GM19043 (cell line): Measurements from ENCODE around the gene TFAP2E.

ENCODE experiments used
- ATAC-seq: cut with Tn5 transposase; IDR thresholded peaks from one replicate; pipeline ENCODE4 v1.9.1; 2021; ENCODE audit warnings: low read depth; ENCODE audit not compliant: unreplicated experiment

The TFAP2E gene

DNA sequence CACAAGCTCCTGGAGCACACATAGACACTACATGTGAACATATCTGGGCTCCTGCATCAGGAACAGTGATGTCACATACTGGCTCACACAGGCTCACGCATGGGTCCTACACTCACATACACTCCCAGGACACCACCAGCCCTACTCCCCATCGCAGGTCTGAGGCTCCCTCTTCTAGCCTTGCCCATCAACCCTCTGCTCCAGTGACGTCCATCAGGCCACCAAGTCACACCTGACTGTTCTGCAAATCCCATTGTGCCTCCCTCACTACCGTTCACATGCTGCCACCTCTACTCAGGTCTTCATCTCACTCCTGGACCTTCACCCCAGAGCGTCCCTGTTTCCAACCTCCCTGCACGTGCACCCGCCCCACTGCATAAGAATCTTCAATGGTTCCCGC is 18.1 kb downstream of the TFAP2E start:
- no peak for ATAC-seq

DNA sequence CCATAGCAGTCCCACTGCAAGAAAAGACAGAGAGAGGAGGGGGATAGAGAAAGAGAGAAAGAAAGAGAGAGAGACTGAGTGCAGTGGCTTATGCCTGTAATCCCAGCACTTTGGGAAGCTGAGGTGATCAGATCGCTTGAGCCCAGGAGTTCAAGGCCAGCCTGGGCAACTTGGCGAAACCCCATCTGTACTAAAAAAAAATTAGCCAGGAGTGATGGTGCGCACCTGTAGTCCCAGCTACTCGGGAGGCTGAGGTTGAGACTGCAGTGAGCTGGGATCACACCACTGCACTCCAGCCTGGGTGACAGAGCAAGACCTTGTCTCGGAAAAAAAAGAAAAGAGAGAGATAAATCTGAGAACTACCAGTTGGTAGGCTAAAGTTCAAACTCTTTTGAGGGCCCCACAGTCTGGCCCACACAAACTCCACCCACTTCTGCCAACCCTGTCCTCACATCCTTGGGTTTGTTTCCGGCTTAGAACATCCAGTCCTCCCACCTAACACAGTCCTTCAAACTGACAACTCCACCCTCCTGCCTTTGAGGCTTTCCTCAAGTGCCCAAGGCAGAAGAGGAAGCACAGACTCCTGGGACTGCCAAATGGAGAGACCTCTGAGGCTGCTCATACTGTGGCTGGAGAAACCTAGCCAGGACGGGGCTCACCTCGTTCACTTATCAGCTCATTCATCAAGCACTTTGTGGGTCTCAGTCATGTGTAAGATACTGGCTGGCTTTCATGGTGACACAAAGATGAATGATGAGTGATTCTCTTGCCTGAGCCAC is 20.1 kb downstream of the TFAP2E start:
- no peak for ATAC-seq

DNA sequence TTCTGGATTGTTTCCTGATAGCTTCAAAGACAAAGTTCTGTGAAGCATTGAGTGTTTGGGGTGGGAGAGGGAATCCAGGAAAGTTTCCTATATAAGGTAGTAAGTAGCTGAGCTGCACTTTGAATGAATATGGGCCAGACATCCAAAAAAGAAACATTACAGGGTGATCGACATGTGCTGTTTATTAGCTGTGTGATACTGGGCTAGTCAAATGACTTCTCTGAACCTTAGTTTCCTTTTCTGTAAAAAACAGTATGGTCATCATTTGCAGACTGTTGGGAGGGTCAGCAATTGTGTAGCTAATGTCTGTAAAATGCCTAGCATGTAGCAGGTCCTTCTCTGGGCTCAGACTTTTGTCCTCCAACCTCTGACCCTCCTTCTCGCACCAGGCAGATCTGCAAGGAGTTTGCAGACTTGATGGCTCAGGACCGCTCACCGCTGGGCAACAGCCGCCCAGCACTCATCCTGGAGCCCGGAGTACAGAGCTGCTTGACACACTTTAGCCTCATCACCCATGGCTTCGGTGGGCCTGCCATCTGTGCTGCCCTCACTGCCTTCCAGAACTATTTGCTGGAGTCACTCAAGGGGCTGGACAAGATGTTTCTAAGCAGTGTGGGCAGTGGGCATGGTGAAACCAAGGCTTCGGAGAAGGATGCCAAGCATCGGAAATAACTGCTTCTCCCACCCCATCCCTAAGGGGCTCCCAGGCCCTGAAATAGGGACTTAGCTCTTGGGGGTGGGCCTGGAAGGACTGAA is 21.1 kb downstream of the TFAP2E start:
- ATAC-seq: no peak

DNA sequence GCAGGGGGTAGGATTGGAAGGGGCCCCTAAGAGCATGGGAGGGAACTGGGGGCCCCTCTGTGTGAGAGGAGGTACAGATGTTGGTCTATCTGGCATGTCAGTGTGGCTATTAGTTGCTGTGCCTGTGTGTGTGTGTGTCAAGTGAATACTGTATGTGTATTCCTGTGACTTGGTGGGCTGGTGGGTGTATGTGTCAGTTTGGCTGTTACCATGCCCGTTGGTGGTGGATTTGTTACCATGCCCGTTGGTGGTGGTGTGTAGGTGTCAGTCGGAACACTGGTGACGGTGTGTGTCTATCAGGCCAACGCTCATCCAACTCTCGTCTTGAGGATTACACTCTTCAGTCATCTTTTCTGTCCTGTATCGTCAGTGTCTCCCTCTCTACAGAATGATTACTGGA is 22.6 kb downstream of the TFAP2E start:
- ATAC-seq: no peak

DNA sequence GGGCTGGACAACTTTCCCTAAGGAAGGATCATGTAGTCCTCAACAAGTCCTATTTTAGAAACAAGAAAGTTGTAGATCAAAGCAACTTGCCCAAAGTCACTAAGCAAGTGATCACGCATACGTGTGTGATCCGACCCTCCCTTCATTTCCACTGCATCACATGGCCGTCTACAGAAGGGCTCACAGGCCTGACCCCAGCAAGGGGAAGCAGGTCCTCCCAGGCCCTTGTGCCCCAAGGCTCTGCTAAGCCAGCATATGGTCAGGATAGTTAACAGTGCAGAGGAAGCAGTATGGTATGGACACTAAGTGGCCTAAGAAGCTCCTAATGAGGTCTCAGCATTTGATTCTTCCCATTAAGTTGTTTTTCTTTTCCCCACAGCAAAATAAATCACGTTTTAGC is 24.8 kb downstream of the TFAP2E start:
- ATAC-seq: no peak

DNA sequence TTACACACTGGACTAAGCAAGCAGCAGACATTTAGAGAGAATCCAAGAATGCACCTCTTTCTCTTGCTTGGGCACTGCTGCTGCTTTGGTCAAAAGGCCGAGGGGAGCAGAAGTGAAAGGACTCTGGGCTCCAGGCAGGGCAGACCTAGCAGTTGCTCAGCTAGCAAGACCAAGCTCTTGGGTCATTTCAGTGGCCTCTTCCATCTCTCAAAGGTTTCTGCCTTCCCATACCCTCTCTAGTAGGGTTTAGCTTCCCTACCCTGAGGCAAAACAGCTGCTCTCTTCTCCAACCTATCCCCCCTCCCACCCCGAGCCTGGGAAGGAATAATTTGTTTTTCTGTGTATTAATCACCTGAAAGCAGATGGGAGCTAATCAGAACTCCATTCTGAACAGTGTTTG is 25.8 kb downstream of the TFAP2E start:
- no peak for ATAC-seq

DNA sequence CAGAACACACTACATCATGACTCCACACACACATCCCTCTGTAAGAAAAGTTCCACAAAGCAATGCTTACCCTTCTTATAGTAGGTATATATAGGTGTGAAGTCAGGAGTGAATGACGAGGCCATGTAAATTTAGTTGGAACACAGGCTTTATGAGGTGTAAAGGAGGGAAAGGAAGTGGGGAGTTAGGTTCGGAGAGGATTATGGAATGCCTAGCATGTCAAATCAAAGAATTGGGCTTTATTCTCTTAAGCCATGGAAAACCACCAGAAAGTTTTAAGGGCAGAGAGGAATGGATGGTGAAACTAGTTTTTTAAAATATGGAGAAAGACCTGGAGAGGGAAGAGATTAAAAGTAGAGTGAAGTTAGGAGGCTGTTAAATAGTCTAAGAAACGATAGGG is 26.3 kb downstream of the TFAP2E start:
- ATAC-seq: no peak

DNA sequence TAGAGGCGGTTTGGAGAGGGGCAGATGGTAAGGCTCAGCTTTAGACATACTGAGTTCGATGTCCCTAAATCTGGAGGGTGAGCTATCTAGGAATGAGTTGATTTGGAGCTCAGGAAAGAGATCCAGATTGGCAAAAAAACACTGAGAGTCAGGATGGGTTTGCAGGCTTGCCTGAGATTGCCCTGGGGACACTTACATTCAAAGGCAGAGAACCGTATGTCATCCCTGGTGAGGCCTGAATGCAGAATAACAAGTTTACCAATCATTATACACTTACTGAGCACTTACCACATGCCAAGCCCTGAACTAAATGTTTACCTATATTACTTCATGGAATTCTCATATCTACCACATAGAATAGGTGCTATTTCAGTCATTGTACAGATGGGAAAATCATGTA is 27.5 kb downstream of the TFAP2E start:
- ATAC-seq: no peak

DNA sequence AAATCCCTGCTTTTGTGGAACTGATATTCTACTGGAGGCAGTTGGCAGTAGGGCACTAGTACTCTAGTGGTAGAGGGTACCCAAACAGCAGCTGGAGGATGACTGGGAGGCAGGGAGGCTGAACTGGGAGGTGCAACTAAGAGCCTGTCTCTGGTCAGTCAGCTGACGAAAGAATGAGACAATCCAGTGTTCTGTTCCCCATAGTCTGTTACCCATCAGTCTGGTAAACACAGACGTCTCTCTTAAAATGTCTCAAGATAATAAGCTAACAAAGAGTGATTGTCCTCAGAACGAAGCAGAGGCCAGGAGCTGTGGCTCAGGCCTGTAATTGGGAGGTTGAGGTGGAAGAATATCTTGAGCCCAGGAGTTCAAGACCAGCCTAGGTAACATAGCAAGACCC is 30.4 kb downstream of the TFAP2E start:
- no peak for ATAC-seq

DNA sequence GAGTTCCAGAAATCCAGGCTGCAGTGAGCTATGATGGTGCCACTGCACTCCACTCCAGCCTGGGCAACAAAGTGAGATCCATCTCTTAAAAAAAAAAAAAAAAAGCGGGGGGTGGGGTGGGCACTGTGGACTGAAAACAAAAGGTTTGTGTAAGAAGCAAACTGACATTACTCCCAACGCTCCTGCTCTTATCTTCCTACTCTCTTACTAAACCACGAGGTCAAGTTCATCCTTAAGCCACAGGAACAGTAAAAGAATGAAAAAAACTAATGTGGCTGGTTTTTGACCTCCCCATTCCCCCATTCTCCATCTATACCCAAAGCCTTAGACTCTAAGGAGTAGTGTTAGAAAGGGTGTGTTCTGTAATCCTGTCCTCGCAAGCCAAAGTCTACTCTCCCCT is 30.8 kb downstream of the TFAP2E start:
- no peak for ATAC-seq

DNA sequence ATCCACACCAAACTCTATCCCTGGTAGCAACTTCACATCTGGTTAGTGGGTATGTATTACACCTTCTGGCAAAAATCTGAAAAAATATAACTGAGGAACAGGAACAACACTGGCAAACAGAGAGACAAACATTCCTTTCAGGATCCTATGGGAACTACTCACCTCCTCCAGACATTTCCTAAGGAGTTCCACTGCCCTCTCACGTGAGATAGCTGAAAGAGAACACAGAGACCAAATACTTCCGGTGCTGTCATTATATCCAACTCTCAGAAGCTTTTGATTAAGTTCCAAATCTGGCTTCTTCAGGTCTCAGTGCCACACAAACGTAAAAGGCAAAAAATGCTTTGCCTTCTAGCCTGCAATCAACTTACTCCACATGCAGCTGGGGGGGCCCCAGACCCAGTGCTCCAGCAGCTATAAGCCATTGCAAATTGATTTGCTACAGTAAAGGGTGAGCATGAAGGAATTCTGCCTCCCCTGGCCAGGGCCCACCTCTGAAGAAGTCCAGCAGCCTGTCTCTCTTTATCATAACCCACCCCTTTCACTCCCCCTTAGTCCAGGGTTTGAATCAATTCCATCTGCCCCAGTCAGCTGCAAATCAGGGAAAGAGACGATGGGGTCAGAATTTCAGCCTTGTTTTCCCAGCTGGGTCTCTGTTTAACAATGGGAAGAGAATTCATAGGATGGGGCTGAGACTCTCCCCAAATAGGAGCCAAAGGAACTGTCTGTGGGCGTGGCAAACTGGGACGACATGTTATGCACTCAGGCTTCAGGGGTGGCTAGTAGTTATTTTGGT is 32.2 kb downstream of the TFAP2E start:
- ATAC-seq: no peak

DNA sequence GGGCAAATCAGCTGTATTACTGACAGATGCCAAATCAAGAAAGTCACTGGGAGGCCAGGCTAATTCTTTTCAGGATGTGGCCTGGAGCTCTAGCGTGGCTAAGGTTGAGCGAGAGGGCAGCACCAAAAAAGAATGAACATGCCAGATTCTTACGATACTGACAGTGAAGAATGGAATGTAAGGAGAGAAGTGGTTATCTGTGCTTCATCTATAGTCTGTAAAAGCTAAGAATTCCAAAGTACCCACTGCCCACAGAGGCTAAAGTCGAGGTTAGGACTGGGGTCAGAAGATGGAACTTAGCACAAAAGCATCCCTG is 32.7 kb downstream of the TFAP2E start:
- no peak for ATAC-seq

DNA sequence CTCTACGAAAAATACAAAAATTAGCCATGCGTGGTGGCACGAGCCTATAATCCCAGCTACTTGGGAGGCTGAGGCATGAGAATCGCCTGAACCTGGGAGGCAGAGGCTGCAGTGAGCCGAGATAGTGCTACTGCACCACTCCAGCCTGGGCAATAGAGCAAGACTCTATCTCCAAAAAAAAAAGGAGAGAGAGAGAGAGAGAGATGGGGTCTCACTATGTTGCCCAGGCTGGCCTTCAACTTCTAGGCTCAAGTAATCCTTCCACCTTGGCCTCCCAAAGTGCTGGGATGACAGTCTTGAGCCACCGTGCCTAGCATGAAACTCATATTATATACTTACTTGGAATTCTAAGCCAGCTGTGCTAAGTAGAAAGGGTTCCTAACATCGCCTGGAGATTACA is 38.5 kb downstream of the TFAP2E start:
- ATAC-seq: no peak

DNA sequence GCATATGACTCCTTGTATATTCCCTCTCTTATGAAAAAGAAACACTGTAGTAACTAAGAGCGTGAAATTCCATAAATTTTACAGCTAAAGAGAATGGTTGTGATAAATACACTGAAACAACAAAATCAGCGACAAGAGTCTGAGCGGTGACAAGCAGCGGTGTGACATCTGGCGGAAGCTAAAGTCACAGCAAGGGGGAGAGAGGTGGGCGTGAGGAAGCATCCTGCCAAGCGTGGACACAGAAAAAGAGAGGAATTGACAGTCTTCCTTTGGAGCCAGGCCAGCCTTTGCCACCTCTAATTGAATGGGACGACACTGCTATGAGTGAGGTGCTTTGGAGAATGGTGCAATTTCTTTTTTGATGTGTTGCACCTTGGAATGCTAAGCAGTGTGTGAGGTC is 42.3 kb downstream of the TFAP2E start:
- no peak for ATAC-seq

DNA sequence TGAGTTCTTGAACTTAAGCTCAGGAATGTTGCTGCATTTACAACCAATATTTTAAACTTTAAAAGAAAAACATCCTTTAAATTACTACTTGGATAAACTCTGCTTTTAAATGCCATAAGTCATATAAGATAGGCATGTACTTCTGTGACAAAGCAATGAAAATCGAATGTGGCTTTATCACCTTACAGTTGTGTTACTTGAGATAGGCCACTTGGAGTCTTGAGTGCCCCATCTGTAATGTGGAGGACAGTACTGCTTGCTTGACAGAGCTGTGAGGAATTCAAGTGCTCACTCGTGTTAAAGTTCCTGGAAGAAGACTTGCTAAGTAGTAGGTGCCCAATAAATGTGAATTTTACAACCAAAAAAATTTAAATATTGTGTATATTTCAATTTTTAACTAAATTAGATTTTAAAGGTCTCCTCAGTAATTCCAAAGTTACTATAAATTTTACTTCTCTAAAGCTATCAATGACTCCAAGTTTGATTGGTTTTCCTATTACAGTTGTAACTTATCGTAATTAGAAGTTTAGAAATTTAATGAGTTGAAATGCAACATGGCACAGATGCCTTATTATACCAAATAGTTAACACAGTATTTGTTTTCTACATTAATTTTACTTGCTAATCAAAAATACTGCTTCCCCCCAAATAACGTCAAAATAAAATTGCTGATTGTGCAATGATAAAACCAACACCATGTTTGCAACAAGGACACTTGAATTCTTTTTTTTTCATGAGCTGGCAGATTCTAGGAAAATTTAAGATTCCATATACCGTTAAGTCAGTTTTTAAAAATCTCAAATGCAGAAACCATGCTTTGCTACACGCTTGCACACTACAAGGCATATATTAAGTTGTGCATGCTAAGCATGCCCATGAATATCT is 46.4 kb downstream of the TFAP2E start:
- no peak for ATAC-seq

DNA sequence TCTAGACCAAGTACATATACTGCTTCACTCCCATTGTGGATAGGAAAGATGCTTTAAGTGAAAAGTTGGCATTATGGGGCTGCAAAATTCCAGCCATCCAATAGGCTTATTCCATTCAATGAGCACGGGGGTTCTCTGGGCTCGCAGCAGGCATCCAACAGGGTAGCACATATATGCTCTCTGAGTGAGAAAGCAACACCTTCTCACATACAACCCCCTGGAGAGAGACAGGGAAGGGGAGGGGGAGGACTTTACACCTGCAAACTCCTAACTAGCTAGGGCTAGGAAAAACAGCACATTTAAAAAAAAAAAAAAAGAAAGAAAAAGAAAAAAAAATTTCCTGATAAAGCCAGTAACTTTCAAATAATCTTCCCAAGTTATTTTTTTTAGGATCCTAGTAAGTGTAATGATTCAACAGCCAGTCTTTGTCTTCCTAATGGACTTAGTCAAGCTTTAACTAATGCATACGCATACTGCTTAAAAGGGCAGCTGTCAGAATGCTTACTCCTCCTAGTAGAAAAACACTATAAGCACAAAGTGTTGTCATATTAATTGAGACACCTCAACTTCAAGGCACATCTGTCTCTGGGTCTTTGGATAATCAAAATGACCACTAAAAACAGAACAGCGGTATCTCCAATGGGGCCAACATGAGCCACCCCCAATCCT is 49.5 kb downstream of the TFAP2E start:
- ATAC-seq: no peak

DNA sequence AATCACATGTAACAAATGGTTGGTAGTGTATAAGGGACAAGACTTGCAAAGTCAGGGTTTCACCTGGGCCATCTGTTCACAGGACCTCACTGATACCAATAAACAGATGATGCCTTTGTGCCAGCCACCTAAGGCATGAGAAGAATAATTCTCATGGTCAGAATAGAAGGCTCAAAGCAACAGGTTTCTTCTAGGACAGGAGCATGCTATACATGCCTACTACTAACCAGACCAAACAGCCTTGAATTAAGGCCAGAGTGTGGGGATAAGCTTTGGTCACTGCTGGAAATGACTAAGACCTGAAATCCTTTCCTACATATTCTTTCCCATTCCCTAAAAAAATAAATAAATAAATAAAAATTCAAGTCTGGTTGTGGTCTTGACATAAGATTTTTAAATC is 50.7 kb downstream of the TFAP2E start:
- ATAC-seq: no peak

DNA sequence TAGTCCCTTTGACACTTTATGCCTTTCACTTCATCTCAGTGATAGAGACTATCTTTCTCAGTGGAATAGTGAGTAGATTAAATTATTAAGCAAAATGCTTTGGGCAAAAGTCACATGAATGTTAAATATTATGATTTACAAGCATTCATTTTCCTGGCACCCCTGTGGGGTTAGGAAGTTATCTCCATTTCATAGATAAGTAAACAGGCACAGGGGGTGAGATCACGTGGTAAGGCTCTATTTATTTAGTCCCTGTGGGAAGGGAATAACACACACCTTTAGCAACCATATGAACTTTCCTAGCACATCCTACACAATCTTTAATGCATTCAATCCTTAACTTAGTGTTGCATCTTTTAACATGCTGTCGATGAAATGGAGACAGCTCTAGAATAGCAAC is 55.9 kb downstream of the TFAP2E start:
- no peak for ATAC-seq

DNA sequence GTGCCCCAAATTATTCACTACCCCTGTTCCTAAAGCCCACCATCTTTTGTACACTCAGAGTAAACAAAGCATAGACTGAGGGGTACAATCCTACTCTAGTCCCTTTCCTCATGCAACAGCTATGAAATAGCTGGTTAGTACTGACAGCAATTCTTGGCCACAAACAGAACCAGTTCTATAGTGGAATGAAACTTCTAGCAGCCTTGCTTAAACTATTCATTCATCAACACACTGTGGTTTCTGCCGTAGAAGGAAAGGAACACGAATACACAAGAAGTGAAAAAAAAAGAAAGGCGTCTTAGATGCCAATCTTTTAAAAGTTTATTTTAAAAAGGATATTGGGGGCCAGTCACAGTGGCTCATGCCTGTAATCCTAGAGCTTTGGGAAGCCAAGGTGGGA is 58.3 kb downstream of the TFAP2E start:
- no peak for ATAC-seq

DNA sequence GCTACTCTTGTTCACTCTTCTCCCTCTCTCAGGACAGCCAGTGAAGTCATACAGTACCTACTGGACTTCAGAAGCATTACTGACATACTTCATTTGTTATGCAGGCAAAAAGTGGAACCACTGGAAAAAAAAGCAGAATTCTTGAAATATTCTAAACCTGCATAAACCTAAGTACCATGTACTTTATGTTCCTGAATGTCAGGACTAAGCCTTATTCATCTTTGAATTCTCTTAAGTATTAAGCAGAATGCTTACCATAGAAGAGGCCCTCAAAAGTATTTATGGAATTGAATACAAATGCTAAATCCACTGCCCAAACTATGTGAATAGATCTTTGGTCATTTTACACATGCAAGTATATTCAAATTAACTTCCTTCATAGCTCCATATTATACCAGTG is 60.4 kb downstream of the TFAP2E start:
- no peak for ATAC-seq
